ENCODE results near the gene CAPZA1.

The CAPZA1 gene

DNA sequence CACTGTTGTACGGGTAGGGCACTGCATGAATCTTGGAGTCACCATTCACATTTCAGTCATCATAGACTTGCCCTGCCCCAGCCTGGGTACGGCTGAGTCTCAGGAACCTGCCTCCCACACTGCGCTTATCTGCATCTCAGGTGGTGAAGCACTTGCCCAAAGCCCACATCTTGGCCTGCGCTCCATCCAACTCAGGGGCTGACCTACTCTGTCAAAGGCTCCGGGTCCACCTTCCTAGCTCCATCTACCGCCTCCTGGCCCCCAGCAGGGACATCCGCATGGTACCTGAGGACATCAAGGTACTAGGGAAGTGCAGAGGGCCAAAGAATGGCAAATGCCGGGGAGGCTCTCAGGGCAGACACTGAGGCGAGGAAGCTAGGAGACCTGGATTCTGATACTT lies 75.6 kb downstream of the CAPZA1 start:
- no peak for DNase-seq
- in situ Hi-C loops (cut with HindIII; ENCODE audit: low pct_ligation_motif_present, low pct_unique_long_range_greater_than_20kb, low sequenced_read_pairs): no loop called here

DNA sequence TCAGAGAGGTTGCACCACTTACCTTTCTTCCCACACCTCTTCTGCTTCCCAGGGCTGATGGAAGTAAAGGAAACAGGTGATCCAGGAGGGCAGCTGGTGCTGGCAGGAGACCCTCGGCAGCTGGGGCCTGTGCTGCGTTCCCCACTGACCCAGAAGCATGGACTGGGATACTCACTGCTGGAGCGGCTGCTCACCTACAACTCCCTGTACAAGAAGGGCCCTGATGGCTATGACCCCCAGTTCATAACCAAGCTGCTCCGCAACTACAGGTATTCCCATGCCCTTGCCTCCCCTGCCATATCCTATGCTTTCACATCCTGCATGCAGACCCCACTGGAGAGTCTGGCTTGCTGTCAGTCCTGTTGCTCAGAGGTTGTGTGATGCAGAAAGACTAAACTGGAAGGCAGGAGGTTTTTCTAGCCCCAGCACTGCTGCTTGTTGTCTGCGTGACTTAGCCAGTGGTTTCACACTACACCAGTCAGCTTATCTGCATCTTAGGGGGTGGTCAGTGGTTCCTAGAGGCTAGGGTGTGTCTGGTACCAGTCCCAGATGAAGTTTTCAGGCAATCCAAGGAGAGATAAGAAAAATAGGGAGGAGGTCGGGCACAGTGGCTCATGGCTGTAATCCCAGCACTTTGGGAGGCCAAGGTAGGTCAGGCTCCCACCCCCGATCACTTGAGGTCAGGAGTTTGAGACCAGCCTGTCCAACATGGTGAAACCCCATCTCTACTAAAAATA lies 77.1 kb downstream of the CAPZA1 start:
- in situ Hi-C loops (cut with HindIII; ENCODE audit: low pct_ligation_motif_present, low pct_unique_long_range_greater_than_20kb, low sequenced_read_pairs): no loop called here
- no peak for DNase-seq

DNA sequence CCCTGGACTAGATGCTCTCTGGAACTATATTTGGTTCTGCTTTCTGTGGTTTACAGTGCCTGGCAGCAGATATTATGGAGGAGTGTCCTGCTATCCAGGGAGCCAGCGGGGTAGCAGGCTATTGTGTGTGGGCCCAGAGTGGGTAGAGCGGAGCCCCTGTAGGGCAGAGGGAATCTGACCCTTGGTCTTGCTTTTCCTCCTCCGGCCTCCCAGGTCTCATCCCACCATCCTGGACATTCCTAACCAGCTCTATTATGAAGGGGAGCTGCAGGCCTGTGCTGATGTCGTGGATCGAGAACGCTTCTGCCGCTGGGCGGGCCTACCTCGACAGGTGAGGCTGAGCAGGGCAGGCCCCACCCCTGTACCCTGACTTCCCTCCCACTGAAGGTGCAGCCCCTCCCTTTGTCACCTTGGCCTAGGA lies 78.2 kb downstream of the CAPZA1 start:
- DNase-seq: no peak
- in situ Hi-C loops (cut with HindIII; ENCODE audit: low pct_ligation_motif_present, low pct_unique_long_range_greater_than_20kb, low sequenced_read_pairs): no loop called here

DNA sequence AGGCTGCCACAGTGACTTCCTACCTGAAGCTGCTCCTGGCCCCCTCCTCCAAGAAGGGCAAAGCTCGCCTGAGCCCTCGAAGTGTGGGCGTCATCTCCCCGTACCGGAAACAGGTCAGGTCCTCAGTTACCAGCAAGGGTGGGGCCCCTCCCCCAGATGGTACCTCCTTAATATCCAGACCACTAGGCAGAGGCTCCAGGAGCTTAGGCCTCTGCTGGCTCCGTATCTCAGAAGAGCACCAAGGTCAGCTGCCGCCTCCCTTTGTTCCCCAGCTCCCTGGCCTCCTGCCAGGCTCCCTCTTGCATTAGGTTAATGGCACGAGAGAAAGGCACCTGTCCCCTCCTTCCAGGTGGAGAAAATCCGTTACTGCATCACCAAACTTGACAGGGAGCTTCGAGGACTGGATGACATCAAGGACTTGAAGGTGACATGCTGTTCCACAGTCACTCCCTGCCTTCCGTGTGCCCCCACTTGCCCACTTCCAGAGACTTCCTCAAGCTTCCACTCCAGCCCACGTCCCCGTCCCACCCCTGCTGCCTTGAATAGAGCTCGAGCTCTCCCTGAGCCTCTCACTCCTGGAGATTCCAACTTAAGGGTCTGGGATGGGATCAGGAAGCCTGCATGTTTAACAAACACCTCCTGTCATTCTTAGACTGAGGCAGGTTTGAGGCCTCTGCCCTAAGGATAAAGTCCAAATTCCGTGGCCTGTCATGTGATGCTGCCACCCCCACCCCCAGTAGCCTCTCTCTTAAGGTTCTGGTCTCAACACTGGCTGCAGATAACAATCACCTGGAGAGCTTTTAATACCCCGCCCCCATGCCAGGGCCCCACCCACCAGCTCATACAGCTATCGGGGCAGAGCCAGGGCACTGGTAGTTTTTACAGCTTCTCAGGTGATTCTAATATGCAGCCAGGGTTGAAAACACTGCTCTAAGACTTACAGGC lies 79.0 kb downstream of the CAPZA1 start:
- no peak for DNase-seq
- in situ Hi-C loops (cut with HindIII; ENCODE audit: low pct_ligation_motif_present, low pct_unique_long_range_greater_than_20kb, low sequenced_read_pairs): no loop called here

DNA sequence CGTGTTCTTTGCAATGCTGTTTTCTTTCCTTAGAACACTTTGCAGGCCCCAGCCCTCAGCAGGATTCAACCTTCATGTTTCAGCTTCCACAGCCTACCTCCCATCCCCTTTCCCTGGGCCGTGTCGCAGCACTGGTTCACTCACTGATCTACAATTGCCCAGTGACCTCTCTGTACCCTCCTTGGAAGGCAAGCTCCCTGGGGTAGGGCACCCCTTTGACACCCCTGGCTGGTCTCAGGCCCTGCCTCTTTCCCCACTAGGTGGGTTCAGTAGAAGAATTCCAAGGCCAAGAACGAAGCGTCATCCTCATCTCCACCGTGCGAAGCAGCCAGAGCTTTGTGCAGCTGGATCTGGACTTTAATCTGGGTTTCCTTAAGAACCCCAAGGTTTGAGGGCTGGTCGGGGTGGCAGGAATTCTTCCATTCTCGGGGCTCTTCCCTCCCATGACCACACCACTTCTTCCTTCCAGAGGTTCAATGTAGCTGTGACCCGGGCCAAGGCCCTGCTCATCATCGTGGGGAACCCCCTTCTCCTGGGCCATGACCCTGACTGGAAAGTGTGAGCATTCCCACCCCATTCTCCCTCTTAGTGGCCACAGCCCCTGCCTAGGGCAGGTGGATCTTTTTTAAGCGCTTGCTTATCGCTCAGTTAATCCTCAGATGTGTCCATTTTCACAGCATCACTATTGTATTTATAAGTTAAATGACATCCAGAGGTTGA lies 80.0 kb downstream of the CAPZA1 start:
- in situ Hi-C loops (cut with HindIII; ENCODE audit: low pct_ligation_motif_present, low pct_unique_long_range_greater_than_20kb, low sequenced_read_pairs): no loop called here
- DNase-seq: no peak

DNA sequence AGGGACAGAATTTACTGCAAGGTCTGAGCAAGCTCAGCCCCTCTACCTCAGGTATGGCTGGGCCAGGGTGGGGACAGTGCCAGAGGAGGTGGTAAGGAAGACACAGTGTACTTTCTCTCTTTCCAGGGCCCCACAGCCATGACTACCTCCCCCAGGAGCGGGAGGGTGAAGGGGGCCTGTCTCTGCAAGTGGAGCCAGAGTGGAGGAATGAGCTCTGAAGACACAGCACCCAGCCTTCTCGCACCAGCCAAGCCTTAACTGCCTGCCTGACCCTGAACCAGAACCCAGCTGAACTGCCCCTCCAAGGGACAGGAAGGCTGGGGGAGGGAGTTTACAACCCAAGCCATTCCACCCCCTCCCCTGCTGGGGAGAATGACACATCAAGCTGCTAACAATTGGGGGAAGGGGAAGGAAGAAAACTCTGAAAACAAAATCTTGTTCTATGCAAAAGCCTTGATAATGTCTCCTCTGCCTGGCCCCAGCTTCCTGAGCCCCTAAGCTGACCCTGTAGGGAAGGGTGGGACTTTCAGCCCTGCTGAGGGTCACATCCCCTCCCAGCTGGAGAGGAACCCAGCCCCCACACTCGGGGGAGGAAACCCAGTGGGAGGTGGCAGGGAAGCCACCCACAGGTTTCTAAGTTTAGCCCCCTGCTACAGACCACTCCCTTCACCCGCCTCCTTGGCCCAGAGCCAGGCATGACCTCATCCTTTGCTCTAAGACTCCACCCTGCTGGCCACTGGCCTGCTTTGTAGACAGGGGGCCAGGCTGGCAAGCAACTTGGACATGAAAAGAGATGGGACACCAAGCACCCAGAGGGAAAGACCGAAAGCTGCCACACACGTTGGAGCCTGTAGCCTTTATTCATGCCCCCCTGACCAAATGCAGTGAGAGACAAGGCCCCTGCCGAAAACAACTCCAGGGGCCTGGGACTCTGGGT lies 80.9 kb downstream of the CAPZA1 start:
- peak; percentile 88 for DNase-seq
- in situ Hi-C loops (cut with HindIII; ENCODE audit: low pct_ligation_motif_present, low pct_unique_long_range_greater_than_20kb, low sequenced_read_pairs): no loop called here

DNA sequence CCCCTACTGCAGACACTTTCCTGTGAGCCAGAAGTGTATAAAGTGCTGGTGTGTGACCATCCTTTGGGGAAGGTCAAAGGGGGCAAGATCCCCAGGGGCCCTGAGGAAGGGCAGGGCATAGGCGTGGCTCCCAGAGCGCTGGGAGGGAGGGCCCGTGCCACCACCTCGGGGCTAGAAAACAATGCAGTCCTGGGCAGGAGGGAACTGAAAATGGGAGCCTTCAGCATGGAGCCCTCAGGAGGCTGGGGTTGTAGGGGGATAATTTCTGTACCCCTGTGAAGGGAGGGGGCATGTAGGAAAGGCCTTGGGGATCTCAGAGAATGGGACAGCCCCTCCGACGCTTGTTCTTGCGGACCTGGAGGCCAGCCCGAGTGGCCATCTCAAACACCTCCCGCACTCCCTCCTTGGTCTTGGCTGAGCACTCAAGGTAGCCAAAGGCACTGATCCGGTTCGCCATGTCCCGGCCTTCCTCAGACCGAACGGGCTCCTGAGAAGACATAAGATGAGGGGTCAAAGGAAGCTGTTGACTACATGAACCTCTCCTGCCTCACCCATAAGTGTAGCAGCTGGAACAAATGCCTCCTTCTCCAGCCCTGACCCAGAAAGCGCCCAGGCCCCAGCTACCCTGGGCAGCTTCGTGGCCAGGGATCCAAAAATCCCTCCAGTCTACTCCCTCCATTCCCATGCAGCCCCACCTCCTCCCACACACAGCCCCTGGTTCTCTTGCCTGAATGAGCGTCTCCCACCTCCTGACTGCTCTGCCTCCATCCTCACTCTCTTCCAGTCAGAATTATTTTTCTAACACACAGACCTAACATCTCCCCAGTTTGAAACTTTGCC lies 81.8 kb downstream of the CAPZA1 start:
- no peak for DNase-seq
- in situ Hi-C loops (cut with HindIII; ENCODE audit: low pct_ligation_motif_present, low pct_unique_long_range_greater_than_20kb, low sequenced_read_pairs): no loop called here

DNA sequence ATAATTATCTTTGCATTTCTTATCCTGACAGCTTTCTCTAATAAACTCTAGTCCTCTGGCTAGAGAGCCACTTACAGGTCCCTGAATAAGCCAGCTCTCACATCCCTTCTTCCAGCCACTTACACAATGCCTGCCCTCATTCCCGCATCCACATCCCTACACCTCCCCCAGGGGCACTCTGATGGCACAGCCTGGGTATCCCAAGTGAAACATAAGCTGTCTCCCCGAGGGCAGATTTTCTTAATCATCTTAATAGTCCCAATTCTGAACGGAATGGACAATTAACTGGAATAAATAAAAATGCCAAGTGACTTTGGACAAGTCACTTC lies 82.4 kb downstream of the CAPZA1 start:
- in situ Hi-C loops (cut with HindIII; ENCODE audit: low pct_ligation_motif_present, low pct_unique_long_range_greater_than_20kb, low sequenced_read_pairs): no loop called here

DNA sequence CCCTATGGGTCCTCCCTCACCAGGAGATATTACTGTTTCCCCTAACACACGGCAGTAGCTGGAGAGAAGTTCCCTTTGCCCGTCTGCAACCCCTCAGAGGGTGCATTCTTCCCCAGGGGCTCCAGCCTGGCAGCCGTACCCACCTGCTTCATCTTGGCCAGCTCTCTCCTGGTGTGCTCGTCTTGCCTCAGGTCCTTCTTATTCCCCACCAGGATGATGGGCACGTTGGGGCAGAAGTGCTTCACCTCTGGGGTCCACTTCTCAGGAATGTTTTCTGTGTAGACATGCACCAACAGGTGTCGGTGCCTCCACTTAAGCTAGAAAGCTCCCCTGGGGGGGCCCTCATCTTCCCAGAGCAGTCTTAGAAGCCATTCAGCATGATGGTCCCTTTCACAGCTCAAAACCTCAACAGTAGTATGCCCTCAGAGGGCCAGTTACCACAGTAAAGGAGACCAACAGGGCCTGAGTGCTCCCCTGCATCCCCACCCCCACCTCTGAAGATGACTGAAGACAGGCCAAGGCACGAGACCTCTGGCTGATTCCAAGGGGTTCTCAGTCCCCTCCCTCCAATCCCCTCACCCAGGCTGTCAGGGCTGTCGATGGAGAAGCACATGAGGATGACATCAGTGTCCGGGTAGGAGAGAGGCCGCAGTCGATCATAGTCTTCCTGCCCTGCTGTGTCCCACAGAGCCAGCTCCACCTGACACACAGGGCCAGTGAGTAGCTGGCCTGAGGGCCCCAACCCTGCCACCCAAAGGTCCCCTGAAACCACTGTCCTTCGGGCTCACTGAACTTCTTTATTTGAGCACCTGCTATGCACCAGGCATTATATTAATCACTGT lies 83.0 kb downstream of the CAPZA1 start:
- in situ Hi-C loops (cut with HindIII; ENCODE audit: low pct_ligation_motif_present, low pct_unique_long_range_greater_than_20kb, low sequenced_read_pairs): no loop called here
- no peak for DNase-seq

More for the DNA sequence above, 82.4 kb downstream of the CAPZA1 start:
- DNase-seq: no peak

DNA sequence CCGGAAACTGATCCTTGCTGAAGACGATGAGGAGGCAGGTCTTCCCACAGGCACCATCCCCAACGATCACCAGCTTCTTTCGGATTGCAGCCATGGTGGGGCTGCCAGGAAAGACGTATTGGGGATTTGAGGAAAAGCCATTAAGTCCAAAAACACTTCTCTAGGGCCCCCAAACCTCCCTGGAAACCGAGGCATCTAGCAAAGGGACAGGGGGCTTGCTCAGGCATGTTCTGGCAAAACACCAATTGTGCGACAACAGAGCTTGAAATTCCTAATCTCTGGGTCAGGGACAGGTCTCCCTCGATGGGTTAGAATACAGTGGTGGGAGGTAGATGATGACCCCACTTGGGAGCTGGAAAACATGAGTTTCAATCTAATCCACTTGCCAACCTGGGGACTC lies 84.1 kb downstream of the CAPZA1 start:
- DNase-seq: no peak
- in situ Hi-C loops (cut with HindIII; ENCODE audit: low pct_ligation_motif_present, low pct_unique_long_range_greater_than_20kb, low sequenced_read_pairs): no loop called here

DNA sequence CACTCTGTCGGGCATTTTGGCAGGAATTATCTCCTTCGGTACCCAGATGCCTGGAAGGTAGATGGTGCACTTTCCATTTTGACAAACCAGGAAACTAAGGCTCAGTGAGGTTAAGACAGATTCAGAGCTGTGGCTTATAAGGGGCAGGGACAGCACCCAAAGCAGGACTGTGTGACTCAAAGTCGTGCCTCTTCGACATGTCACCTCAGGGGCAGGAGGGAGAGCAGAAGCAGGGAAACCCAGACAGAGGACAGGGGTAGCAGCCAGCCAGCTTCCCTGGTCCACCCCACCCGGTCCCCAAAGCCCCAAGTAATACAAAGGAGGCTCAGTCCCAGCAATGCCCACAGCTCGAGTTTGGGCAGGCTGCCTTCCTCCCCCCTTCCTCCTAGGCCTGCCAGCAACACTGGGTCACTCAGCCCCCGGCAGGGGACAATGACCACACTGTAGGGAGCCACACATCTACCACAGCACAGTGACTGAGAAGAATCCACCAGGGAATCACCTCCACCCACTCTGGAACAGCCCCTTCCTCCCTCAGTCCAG lies 84.8 kb downstream of the CAPZA1 start:
- DNase-seq: no peak
- in situ Hi-C loops (cut with HindIII; ENCODE audit: low pct_ligation_motif_present, low pct_unique_long_range_greater_than_20kb, low sequenced_read_pairs): no loop called here

DNA sequence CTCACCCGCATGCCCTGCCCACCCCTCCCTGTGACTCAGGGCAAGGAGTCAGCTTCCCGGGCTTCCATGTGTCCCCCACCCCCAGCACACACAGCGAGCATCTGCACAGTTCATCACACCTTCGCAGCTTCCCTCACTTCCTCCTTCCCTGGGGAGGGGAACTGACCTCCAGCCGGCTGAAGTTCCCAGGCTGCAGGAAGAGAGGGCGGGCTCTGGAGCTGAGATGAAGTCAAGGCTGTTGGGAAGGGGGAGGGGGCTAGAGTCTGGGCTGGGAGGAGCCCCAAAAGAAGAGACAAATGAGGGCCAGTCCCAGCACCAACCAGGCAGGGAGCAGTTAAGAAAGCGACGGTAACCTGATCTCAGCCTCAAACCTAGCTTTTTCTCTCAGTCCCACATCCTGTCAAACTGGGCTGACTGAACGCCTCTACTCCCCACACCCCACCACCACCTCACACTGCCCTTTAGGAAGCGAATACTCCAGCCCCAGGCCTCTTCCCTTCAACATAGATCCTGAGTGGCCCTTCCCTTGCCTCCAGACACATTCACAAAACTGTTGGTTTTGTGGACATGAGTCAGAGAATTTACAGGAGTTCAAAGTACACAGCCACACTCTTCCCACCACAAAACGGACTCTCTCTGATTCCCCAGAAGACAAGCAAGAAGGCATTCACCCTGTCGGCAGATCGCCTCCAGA lies 85.4 kb downstream of the CAPZA1 start:
- peak; percentile 89 for DNase-seq
- in situ Hi-C loops (cut with HindIII; ENCODE audit: low pct_ligation_motif_present, low pct_unique_long_range_greater_than_20kb, low sequenced_read_pairs): no loop called here

DNA sequence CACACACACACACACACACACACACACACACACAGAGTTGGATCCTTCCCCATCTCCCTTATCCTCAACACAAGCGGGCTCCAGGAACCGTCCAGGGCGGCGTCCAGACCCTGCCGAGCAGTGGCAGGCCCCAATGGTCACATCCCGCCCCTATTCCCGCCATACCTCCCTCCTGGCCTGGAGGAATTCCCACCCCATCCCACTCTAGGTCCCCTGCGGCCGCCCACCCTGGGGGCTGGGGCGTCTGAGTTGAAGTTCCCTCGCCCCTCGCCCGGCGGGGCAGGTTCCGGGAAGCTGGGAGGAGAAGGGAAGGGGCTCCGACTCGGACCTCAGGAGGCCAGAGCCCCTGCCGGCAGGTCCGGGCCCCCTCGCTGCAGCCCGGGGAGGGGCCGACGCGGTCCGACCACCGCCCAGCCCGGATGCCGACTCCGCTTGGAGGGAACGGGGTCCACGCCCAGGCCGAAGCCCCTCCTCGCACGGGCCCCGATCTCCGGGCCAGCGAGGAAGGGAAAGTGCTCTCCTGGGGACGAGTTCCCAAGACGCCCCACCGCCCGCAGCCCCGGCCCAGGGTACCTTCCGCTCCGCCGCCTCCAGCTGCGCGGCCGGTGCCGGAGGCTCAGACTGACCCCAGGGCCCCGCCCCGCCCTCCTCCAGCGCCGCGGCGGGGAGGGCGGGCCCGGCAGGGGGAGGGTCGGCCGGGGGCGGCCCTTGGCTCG lies 87.0 kb downstream of the CAPZA1 start, which contains the start of gene RHOC:
Gene RHOC (minus strand): TSS at position 623 of the 716 bp plus-strand sequence. CDS start 3,328 bp downstream, outside the sequence.
- in situ Hi-C loops (cut with HindIII; ENCODE audit: low pct_ligation_motif_present, low pct_unique_long_range_greater_than_20kb, low sequenced_read_pairs): no loop called here
- peak; percentile 70 for DNase-seq

DNA sequence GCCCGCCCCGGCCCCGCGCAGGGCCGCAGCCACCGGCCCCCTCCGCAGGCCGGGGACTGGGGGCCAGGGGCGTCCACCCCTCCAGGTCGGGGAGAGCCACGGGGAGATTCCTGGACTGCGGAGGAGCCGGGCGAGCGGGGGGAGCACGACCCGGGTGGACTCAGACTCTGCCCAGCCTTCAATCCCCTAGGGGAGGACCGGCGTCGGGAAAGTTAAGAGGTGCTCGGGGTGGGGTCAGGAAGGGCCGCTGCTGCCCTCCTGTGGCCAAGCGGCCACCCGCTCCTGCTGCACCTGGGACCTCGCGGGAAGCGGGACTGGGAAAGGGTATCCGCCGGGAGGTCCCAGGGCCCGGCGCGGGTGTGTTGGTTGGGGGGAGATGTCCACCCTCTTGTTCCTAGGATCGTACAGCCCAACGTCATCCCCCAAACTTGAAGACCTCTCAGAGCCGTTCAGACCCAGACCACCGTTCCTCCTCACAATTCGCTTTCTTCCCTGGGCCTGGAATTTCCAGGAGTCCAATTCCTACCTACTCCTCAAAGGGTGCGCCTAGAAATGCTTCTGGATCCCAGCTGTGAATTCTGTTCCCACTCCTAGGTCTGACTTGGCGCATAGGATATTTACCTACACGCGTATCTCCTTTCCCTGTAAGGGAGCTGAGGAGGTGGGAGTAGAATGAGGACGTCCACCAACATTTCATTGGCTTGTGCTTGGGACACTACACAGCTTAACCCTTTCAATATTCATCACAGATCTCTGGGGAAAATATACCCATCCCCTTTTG lies 87.8 kb downstream of the CAPZA1 start:
- peak; percentile 88 for DNase-seq
- in situ Hi-C loops (cut with HindIII; ENCODE audit: low pct_ligation_motif_present, low pct_unique_long_range_greater_than_20kb, low sequenced_read_pairs): no loop called here

Measured in ACHN (cell line).